ENCODE measurements around the gene TSHZ2. TPM values are rescaled to one million over a fixed set of nuclear protein-coding genes. Genes with fewer than 3 reads are reported as not detected.
"Not testable (repeated sequence)": the region's sequence is repeated elsewhere in the genome, so short reads cannot be mapped to it uniquely, and the experiment has no call there.

The TSHZ2 gene
- total RNA-seq, 1 donor from 2014 or later = 0.77 TPM

GRCh38 chr20:53524589-53525312, 552.6 kb downstream of the TSHZ2 start:
- no peak for DNase-seq (ENCODE audit: low read depth in 2 of 2)

- DNase-seq (ENCODE audit: low read depth in 2 of 2) = no peak
Observed at GRCh38 chr20:53527196-53527595, 555.0 kb downstream of the TSHZ2 start.

GRCh38 chr20:53529658-53530057, 557.5 kb downstream of the TSHZ2 start:
- no peak for DNase-seq (ENCODE audit: low read depth in 2 of 2)

GRCh38 chr20:53530440-53530839, 558.3 kb downstream of the TSHZ2 start:
- no peak for DNase-seq (ENCODE audit: low read depth in 2 of 2)

GRCh38 chr20:53532654-53533312, 560.6 kb downstream of the TSHZ2 start:
- not testable (repeated sequence) for DNase-seq (ENCODE audit: low read depth in 2 of 2)

GRCh38 chr20:53533500-53533899, 561.3 kb downstream of the TSHZ2 start:
- DNase-seq (ENCODE audit: low read depth in 2 of 2) = no peak

GRCh38 chr20:53534037-53534436, 561.9 kb downstream of the TSHZ2 start:
- no peak for DNase-seq (ENCODE audit: low read depth in 2 of 2)

GRCh38 chr20:53535878-53536277, 563.7 kb downstream of the TSHZ2 start:
- no peak for DNase-seq (ENCODE audit: low read depth in 2 of 2)

- DNase-seq (ENCODE audit: low read depth in 2 of 2) = not testable (repeated sequence)
Observed at GRCh38 chr20:53536382-53536781, 564.2 kb downstream of the TSHZ2 start.

- no peak for DNase-seq (ENCODE audit: low read depth in 2 of 2)
Observed at GRCh38 chr20:53539516-53539915, 567.4 kb downstream of the TSHZ2 start.

All from dermis microvascular lymphatic vessel endothelial cell (primary cell).